Measurements from ENCODE around the gene DCDC1.

The DCDC1 gene

DNA sequence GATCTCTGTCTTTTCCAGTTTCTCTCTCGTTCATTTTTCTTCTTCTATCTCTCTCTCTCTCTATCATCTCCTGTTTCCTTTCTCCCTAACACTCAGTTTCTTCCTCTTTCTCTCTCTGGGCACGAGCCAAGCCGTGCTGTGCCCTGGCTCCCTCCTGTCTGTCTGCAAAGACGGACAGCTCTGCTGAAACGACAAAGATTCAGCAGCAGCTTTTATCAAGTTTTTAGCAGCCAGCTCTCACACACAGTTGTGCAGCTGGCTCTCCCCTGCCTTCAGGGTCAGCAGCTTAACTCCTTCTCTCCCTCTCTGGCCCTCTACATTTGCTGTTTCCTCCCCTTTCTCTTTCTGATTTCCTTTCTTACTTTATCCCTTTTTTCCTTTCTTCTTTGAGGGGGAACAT is 431.4 kb downstream of the DCDC1 start:
- H3K4me3 ChIP-seq (ENCODE audit: low read depth in 1 of 2, low read length in 2 of 2): no peak overlapping the region
- no peaks in the 10 kb centered on the region for H3K27me3 ChIP-seq (ENCODE audit: control insufficient read depth in 1 of 2, insufficient read depth in 2 of 2, low read length in 2 of 2)
- H3K9ac ChIP-seq (ENCODE audit: low read depth in 1 of 2, low read length in 2 of 2): no peak overlapping the region
- peaks cover 0 to 9% of the 10 kb centered on the region in 2 donors for H3K9me3 ChIP-seq (ENCODE audit: control insufficient read depth in 1 of 2, low read length in 2 of 2)
- H3K4me1 ChIP-seq (ENCODE audit: control insufficient read depth in 1 of 2, insufficient read depth in 2 of 2, low read length in 2 of 2): no peaks in the 10 kb centered on the region
- no peak overlapping the region for H3K27ac ChIP-seq (ENCODE audit: low read depth, low read length)
- H3K36me3 ChIP-seq (ENCODE audit: control insufficient read depth in 1 of 2, insufficient read depth in 2 of 2, low read length in 2 of 2): no peaks in the 10 kb centered on the region

DNA sequence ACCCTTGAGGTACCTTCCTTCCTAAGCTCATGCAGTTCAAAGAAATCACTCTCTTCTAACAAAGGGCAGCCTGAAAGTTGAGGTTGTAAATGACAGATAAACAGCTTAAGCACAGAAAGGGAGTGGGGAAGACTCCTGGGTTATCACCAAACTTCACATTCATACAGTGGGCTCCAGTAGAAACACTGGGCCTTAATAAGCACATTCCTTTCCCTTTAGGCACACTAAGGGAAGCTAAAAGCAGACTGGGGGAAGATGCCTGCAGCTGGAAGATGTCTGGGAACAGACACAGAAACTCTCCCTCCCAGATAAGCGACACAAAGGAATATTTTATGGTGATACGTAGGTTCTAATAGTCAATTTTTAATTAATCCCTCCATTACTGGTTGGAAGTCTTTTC is 433.0 kb downstream of the DCDC1 start:
- Histone ChIP-seq H3K9ac (ENCODE audit: low read depth in 1 of 2, low read length in 2 of 2) (no peak overlapping the region), H3K27ac (ENCODE audit: low read depth, low read length) (no peak overlapping the region), H3K36me3 (ENCODE audit: control insufficient read depth in 1 of 2, insufficient read depth in 2 of 2, low read length in 2 of 2) (no peaks in the 10 kb centered on the region), H3K4me1 (ENCODE audit: control insufficient read depth in 1 of 2, insufficient read depth in 2 of 2, low read length in 2 of 2) (no peaks in the 10 kb centered on the region), H3K27me3 (ENCODE audit: control insufficient read depth in 1 of 2, insufficient read depth in 2 of 2, low read length in 2 of 2) (no peaks in the 10 kb centered on the region), H3K4me3 (ENCODE audit: low read depth in 1 of 2, low read length in 2 of 2) (no peak overlapping the region), H3K9me3 (ENCODE audit: control insufficient read depth in 1 of 2, low read length in 2 of 2) (peaks cover 0 to 9% of the 10 kb centered on the region in 2 donors)

DNA sequence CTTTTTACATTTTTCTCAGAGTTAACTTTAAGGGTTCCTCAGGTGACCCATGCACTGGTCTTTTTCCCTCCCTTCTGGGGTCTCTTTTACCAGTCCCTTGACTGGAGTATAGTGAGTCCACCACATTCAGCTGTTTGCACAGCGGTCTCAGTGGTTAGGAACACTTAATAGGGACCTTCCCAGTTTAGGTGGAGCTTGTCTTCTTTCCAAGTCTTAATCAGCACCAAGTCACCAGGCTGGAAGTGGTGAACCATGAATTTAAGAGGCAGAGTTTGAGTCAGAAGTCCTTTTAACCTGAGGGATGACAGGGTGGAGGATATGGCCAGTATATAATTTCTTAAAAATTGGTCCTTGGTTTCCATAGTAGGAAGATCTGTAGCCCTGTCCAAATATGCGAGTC is 433.7 kb downstream of the DCDC1 start:
- H3K36me3 ChIP-seq (ENCODE audit: control insufficient read depth in 1 of 2, insufficient read depth in 2 of 2, low read length in 2 of 2): no peaks in the 10 kb centered on the region
- no peaks in the 10 kb centered on the region for H3K4me1 ChIP-seq (ENCODE audit: control insufficient read depth in 1 of 2, insufficient read depth in 2 of 2, low read length in 2 of 2)
- no peaks in the 10 kb centered on the region for H3K27me3 ChIP-seq (ENCODE audit: control insufficient read depth in 1 of 2, insufficient read depth in 2 of 2, low read length in 2 of 2)
- H3K9ac ChIP-seq (ENCODE audit: low read depth in 1 of 2, low read length in 2 of 2): no peak overlapping the region
- no peak overlapping the region for H3K27ac ChIP-seq (ENCODE audit: low read depth, low read length)
- H3K9me3 ChIP-seq (ENCODE audit: control insufficient read depth in 1 of 2, low read length in 2 of 2): peaks cover 0 to 9% of the 10 kb centered on the region in 2 donors
- no peak overlapping the region for H3K4me3 ChIP-seq (ENCODE audit: low read depth in 1 of 2, low read length in 2 of 2)

DNA sequence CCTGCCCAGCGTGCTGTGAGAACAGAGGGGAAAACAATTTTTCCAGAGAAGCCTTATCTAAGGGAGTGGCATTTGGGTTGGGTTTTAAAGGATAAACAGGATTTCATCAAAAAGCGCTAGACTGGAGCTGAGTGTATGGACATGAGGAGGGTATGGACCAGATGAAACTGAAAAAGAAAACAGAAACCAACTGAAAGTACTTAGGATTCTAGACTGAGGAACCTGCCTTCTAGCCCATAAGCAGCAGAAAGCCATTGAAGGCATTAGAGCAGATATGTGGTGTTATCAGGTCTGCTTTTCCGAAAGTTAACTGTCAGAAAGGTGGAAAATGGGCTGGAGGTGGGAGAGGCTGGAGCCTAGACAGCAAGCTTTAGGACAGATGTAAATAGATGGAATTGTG is 443.4 kb downstream of the DCDC1 start:
- no peak overlapping the region for H3K27ac ChIP-seq (ENCODE audit: low read depth, low read length)
- H3K9ac ChIP-seq (ENCODE audit: low read depth in 1 of 2, low read length in 2 of 2): no peak overlapping the region
- H3K9me3 ChIP-seq (ENCODE audit: control insufficient read depth in 1 of 2, low read length in 2 of 2): no peaks in the 10 kb centered on the region
- H3K36me3 ChIP-seq (ENCODE audit: control insufficient read depth in 1 of 2, insufficient read depth in 2 of 2, low read length in 2 of 2): no peaks in the 10 kb centered on the region
- H3K27me3 ChIP-seq (ENCODE audit: control insufficient read depth in 1 of 2, insufficient read depth in 2 of 2, low read length in 2 of 2): peaks cover 0 to 2% of the 10 kb centered on the region in 2 donors
- no peak overlapping the region for H3K4me3 ChIP-seq (ENCODE audit: low read depth in 1 of 2, low read length in 2 of 2)
- H3K4me1 ChIP-seq (ENCODE audit: control insufficient read depth in 1 of 2, insufficient read depth in 2 of 2, low read length in 2 of 2): no peaks in the 10 kb centered on the region

DNA sequence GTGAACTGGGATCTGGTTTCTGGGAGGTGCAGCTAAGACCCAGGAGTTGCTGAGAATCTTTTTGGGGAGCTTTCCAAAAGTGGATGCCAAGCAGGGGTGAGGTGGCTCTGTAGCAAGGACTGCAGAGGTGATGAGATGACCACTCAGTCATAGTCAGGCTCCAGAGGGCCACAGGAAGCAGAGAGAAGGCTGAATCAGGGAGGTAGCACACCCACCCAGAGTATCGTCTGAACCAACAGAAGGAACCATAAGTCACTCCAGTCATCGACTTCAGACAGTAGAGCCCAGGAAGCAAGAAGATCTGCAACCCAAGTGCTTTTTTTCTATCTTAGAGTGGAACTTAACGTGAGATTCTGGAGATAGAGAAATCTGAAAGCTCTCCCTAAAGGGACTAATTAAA is 447.7 kb downstream of the DCDC1 start:
- no peaks in the 10 kb centered on the region for H3K4me1 ChIP-seq (ENCODE audit: control insufficient read depth in 1 of 2, insufficient read depth in 2 of 2, low read length in 2 of 2)
- no peaks in the 10 kb centered on the region for H3K9me3 ChIP-seq (ENCODE audit: control insufficient read depth in 1 of 2, low read length in 2 of 2)
- no peak overlapping the region for H3K9ac ChIP-seq (ENCODE audit: low read depth in 1 of 2, low read length in 2 of 2)
- no peaks in the 10 kb centered on the region for H3K36me3 ChIP-seq (ENCODE audit: control insufficient read depth in 1 of 2, insufficient read depth in 2 of 2, low read length in 2 of 2)
- H3K27me3 ChIP-seq (ENCODE audit: control insufficient read depth in 1 of 2, insufficient read depth in 2 of 2, low read length in 2 of 2): peaks cover 0 to 2% of the 10 kb centered on the region in 2 donors
- H3K27ac ChIP-seq (ENCODE audit: low read depth, low read length): no peak overlapping the region
- no peak overlapping the region for H3K4me3 ChIP-seq (ENCODE audit: low read depth in 1 of 2, low read length in 2 of 2)

DNA sequence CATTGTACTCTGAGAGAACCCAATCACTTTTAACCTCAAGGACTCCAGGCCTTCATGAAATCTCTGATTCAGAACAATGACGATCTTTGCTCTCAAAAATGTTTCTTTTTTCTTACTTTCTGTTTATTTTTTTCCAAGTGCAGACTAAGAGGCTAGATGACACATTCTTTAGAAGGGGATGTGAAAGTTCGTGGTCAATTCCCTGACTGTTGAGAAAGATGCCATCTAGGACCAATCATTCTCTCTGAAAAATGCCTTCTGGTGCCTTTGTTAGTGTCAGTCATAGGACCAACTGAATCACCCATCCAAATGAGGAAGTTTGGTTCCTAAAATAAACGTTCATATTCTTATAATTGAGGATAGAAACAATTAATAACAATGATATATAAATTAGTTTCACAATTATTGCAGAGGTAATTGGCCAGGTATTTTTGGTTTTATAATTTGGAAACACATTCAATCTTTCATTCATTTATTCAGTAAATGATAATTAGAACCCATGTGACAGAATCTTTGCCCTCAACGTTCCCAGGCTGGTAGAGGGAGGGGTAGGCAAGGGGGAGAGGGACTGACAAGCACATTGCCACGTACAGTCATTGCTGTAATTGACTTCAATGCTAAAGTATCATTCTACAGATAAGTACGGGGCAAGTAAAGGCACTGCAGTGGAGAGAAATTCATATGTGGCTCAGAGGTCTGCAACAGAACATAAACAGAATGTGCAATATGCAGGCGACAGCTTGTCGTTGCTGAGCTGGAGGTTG is 450.0 kb downstream of the DCDC1 start:
- Histone ChIP-seq H3K27ac (ENCODE audit: low read depth, low read length) (no peak overlapping the region), H3K36me3 (ENCODE audit: control insufficient read depth in 1 of 2, insufficient read depth in 2 of 2, low read length in 2 of 2) (no peaks in the 10 kb centered on the region), H3K9ac (ENCODE audit: low read depth in 1 of 2, low read length in 2 of 2) (no peak overlapping the region), H3K4me1 (ENCODE audit: control insufficient read depth in 1 of 2, insufficient read depth in 2 of 2, low read length in 2 of 2) (no peaks in the 10 kb centered on the region), H3K27me3 (ENCODE audit: control insufficient read depth in 1 of 2, insufficient read depth in 2 of 2, low read length in 2 of 2) (peaks cover 0 to 2% of the 10 kb centered on the region in 2 donors), H3K9me3 (ENCODE audit: control insufficient read depth in 1 of 2, low read length in 2 of 2) (no peaks in the 10 kb centered on the region), H3K4me3 (ENCODE audit: low read depth in 1 of 2, low read length in 2 of 2) (no peak overlapping the region)

DNA sequence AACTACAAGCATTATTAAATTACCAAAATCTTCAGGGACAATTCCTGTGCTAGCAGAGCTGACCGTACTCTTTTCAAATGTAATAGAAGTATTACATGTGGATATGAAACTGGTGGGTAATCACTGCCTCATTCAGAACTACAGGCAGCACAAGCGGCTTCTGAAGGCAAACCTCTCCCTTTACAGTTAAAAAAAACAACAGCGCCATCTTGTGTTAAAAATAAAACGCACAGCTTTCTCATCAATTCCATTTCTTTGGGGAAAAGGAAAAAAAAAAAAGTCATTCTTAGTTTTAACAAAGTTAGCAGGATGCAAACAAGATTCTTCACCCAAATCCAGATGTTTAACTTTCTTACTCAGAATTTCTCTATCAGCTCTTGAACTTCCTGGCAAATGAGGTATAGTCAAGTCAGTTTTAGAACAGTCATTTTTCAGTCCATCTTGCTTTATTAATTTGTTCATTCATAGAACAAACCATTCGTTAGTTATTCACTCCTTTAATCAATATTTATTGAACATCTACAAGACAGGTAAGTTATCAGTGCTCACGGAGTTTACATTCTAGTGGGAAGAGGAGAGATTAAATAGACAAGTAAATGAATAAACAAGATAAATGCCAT is 451.6 kb downstream of the DCDC1 start:
- Histone ChIP-seq H3K4me1 (ENCODE audit: control insufficient read depth in 1 of 2, insufficient read depth in 2 of 2, low read length in 2 of 2) (no peaks in the 10 kb centered on the region), H3K36me3 (ENCODE audit: control insufficient read depth in 1 of 2, insufficient read depth in 2 of 2, low read length in 2 of 2) (no peaks in the 10 kb centered on the region), H3K4me3 (ENCODE audit: low read depth in 1 of 2, low read length in 2 of 2) (no peak overlapping the region), H3K27me3 (ENCODE audit: control insufficient read depth in 1 of 2, insufficient read depth in 2 of 2, low read length in 2 of 2) (peaks cover 0 to 2% of the 10 kb centered on the region in 2 donors), H3K9ac (ENCODE audit: low read depth in 1 of 2, low read length in 2 of 2) (no peak overlapping the region), H3K27ac (ENCODE audit: low read depth, low read length) (no peak overlapping the region), H3K9me3 (ENCODE audit: control insufficient read depth in 1 of 2, low read length in 2 of 2) (no peaks in the 10 kb centered on the region)

DNA sequence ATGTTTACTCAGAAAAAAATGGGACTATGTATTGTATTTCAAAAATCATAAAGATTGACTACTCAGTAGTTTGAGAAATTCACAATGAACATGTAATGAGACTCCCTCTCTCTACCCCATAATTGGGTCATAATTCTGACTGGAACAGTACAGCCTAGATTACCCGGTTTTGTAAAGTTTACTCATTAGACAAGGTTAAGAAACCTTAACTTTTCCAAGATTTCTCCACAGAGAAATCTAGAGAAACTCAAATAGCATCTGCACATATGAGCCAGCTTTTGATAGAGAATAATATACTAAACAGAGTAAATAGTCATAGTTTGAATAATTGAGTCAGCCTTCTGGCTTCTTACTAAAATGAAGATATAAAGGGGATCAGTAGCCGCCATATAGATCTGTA is 452.3 kb downstream of the DCDC1 start:
- H3K4me1 ChIP-seq (ENCODE audit: control insufficient read depth in 1 of 2, insufficient read depth in 2 of 2, low read length in 2 of 2): no peaks in the 10 kb centered on the region
- no peak overlapping the region for H3K27ac ChIP-seq (ENCODE audit: low read depth, low read length)
- H3K4me3 ChIP-seq (ENCODE audit: low read depth in 1 of 2, low read length in 2 of 2): no peak overlapping the region
- H3K27me3 ChIP-seq (ENCODE audit: control insufficient read depth in 1 of 2, insufficient read depth in 2 of 2, low read length in 2 of 2): peaks cover 0 to 2% of the 10 kb centered on the region in 2 donors
- no peaks in the 10 kb centered on the region for H3K9me3 ChIP-seq (ENCODE audit: control insufficient read depth in 1 of 2, low read length in 2 of 2)
- H3K9ac ChIP-seq (ENCODE audit: low read depth in 1 of 2, low read length in 2 of 2): no peak overlapping the region
- H3K36me3 ChIP-seq (ENCODE audit: control insufficient read depth in 1 of 2, insufficient read depth in 2 of 2, low read length in 2 of 2): no peaks in the 10 kb centered on the region

DNA sequence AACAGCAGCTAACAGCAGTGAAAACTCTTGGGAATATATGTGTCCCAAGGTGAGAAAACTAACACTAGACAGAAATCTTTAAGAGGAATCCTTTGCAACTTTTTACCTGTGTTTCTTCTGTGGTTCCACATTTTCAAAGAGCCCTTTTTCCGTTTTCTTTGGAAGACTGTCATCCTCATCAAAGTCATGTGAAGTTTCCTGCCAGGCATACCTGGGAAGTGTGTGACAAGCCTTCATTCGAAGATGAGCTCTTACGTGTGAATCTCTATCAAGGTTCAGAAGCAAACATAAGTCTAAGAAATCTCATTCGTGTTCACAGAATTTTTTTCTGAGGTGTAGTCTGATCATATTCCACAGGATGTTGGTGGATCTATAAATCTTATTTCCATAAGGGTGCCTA is 452.8 kb downstream of the DCDC1 start:
- Histone ChIP-seq H3K27ac (ENCODE audit: low read depth, low read length) (no peak overlapping the region), H3K9me3 (ENCODE audit: control insufficient read depth in 1 of 2, low read length in 2 of 2) (no peaks in the 10 kb centered on the region), H3K36me3 (ENCODE audit: control insufficient read depth in 1 of 2, insufficient read depth in 2 of 2, low read length in 2 of 2) (no peaks in the 10 kb centered on the region), H3K4me1 (ENCODE audit: control insufficient read depth in 1 of 2, insufficient read depth in 2 of 2, low read length in 2 of 2) (no peaks in the 10 kb centered on the region), H3K9ac (ENCODE audit: low read depth in 1 of 2, low read length in 2 of 2) (no peak overlapping the region), H3K27me3 (ENCODE audit: control insufficient read depth in 1 of 2, insufficient read depth in 2 of 2, low read length in 2 of 2) (peaks cover 0 to under 1% of the 10 kb centered on the region in 2 donors), H3K4me3 (ENCODE audit: low read depth in 1 of 2, low read length in 2 of 2) (no peak overlapping the region)

DNA sequence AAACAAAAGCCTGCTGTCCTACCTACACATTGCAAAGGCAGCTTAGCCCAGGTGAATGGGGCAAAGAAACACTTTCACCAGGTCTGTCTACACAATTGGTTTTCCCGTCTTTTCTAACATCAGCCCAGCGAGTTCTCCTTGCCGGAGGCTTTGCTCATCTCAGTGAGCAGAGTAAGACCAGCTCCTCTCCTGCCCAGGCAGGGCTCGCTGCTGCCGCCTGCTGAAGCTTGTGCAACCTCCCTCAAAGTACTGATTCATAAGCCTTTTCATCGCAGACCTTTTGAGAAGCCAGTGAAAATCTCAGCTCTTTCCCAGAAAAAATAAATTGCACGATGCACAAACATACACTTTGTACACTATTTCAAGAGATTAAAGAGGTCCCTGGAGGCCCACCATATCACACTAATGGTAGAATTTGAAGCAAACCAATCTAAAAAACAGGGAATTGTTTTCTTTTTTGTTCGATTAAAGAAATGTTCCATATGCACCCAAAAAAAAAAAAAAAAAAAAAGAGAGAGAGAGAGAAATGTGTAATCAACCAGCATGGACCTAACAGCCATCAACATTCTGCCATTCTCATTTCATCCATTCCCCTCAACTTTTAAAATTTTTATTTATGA is 455.3 kb downstream of the DCDC1 start:
- no peak overlapping the region for H3K4me3 ChIP-seq (ENCODE audit: low read depth in 1 of 2, low read length in 2 of 2)
- no peaks in the 10 kb centered on the region for H3K27me3 ChIP-seq (ENCODE audit: control insufficient read depth in 1 of 2, insufficient read depth in 2 of 2, low read length in 2 of 2)
- no peak overlapping the region for H3K9ac ChIP-seq (ENCODE audit: low read depth in 1 of 2, low read length in 2 of 2)
- no peaks in the 10 kb centered on the region for H3K36me3 ChIP-seq (ENCODE audit: control insufficient read depth in 1 of 2, insufficient read depth in 2 of 2, low read length in 2 of 2)
- no peaks in the 10 kb centered on the region for H3K9me3 ChIP-seq (ENCODE audit: control insufficient read depth in 1 of 2, low read length in 2 of 2)
- H3K4me1 ChIP-seq (ENCODE audit: control insufficient read depth in 1 of 2, insufficient read depth in 2 of 2, low read length in 2 of 2): no peaks in the 10 kb centered on the region
- no peak overlapping the region for H3K27ac ChIP-seq (ENCODE audit: low read depth, low read length)

Data from duodenal mucosa (tissue), 2 donors.